ENCODE measurements around the gene COPZ2. TPM values are rescaled to one million over a fixed set of nuclear protein-coding genes. Genes with fewer than 3 reads are reported as not detected.
"Not testable (repeated sequence)": the region's sequence is repeated elsewhere in the genome, so short reads cannot be mapped to it uniquely, and the experiment has no call there.

Gene COPZ2
- total and polyA plus RNA-seq, 5 experiments from 2014 or later, result 0.84 to 7.1 (median 1.6) TPM

DNA sequence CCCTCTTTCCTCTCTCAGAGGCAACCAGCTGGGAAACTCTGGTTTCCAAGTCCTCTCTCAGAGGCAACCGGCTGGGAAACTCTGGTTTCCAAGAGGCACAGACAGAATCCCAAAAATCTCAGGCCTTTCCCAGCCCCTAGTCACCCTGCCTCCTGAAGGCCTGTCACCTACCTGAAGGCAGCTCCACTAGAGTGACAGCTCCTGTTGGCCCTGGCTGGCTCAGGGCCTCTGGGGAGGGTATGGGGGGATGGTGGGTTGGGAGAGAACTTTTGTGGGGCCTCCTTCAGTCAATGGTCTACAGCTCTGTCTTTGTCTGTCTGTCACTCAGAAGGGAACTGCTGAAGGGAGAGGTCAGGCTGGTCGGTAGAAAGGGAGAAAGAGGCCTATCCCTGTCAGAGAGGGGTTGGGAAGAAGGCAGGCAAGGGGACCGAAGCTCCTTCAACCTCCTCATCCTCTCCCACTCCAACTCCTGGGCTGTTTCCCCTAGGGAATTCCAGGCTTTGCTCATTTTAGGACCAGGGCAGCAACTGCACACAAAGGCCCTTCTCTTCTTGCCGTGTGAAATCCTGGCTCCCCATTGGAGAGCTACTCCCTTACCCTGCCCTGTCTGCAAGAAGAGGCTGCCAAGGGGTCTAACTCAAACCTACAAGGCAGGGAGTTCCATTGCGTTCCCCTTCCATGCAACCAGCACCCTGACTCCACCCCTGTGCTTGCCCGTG is 23.6 kb downstream of the COPZ2 start:
- DNase-seq (no peak), ATAC-seq (no peak)
- POLR2A ChIA-PET, result interaction anchor here (0.5 kb wide), 1 partner anchor 8 kb away, joined by 3 read pairs; no protein-coding TSS in a partner anchor
- H3K9me3 Mint-ChIP-seq, result no peaks in the 10 kb centered on the region
- H3K4me1 Mint-ChIP-seq, result peaks cover 10 to 26% (median 22%) of the 10 kb centered on the region in 4 donors
- no peaks in the 10 kb centered on the region for H3K36me3 Mint-ChIP-seq
- H3K4me3 Mint-ChIP-seq, result no peak overlapping the region
- no peak overlapping the region for H3K27ac Mint-ChIP-seq
- peaks cover 26 to 54% (median 38%) of the 10 kb centered on the region in 5 donors for H3K27me3 Mint-ChIP-seq

DNA sequence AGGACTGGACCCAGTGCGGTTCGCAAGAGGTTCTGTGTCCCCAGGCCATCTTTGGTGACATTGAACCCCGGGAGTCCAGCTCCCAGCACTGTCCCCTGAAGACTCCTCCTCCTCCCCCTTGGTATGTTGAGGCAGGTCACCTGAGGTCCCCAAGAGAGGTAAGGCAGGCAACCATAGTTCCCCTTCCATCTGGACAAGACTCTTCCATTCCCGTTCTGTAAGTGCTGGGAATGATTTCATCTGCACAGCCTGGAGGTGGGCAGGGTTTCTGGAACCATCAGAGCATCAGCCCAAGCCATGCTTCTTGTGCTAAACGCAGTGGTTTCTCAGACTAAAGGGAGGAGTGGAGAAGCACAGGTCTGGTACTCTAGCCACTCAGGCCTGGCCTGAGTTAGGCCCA is 24.9 kb downstream of the COPZ2 start:
- Mint-ChIP-seq H3K36me3 (no peaks in the 10 kb centered on the region), H3K4me3 (peak overlapping the region; percentile 43 to 90 (median 71)), H3K27me3 (peaks cover 29 to 56% (median 40%) of the 10 kb centered on the region in 5 donors), H3K27ac (no peak overlapping the region), H3K4me1 (peaks cover 10 to 21% (median 16%) of the 10 kb centered on the region in 4 donors), H3K9me3 (no peaks in the 10 kb centered on the region)
- ATAC-seq (no peak), DNase-seq (no peak)
- POLR2A ChIA-PET, result interaction anchor here (0.6 kb wide), 1 partner anchor 100 kb away, joined by 5 read pairs; no protein-coding TSS in a partner anchor

GRCh38 chr17:48012151-48012520 is 25.5 kb downstream of the COPZ2 start:
- Mint-ChIP-seq H3K4me1 (peaks cover 10 to 16% (median 12%) of the 10 kb centered on the region in 4 donors), H3K9me3 (no peaks in the 10 kb centered on the region), H3K4me3 (peak overlapping the region; percentile 70 to 94 (median 86)), H3K36me3 (no peaks in the 10 kb centered on the region), H3K27ac (peak overlapping the region in 3 of 10 donors; percentile 21 to 60 (median 47)), H3K27me3 (peaks cover 29 to 60% (median 42%) of the 10 kb centered on the region in 5 donors)
- peak; percentile 86 to 94 for ATAC-seq
- DNase-seq, result peak; percentile 46 to 82 (median 62)
- POLR2A ChIA-PET, result interaction anchor here (0.6 kb wide), 1 partner anchor 57 kb away, joined by 4 read pairs; no protein-coding TSS in a partner anchor

GRCh38 chr17:48011405-48012150 is 26.0 kb downstream of the COPZ2 start:
- POLR2A ChIA-PET, result interaction anchor here (0.6 kb wide), 1 partner anchor 56 kb away, joined by 4 read pairs; no protein-coding TSS in a partner anchor
- H3K9me3 Mint-ChIP-seq, result no peaks in the 10 kb centered on the region
- DNase-seq (peak in 9 of 10 donors; percentile 6 to 74 (median 38)), ATAC-seq (peak; percentile 65 to 78)
- peaks cover 33 to 64% (median 46%) of the 10 kb centered on the region in 5 donors for H3K27me3 Mint-ChIP-seq
- peak overlapping the region in 6 of 10 donors; percentile 13 to 60 (median 26) for H3K27ac Mint-ChIP-seq
- H3K4me3 Mint-ChIP-seq, result peak overlapping the region; percentile 70 to 94 (median 86)
- no peaks in the 10 kb centered on the region for H3K36me3 Mint-ChIP-seq
- peaks cover 10 to 16% (median 12%) of the 10 kb centered on the region in 4 donors for H3K4me1 Mint-ChIP-seq

DNA sequence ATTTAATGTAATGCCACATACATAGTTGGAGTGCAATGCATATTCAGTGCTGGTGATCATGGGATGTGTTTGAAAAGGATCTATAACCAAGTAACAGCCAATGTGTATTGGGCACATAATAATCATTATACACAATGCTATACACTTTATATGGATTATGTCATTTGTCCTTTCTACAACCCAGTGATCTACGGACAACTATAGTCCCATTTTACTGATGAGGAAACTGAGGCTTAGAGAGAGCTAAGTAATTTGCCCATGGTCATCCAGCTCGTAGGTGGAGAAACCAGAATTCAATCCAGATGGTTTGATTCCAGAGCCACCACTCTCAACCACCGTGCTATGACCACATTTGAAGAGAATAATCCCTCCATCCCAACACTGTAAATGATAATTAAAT is 27.4 kb downstream of the COPZ2 start:
- H3K27me3 Mint-ChIP-seq, result peaks cover 33 to 71% (median 47%) of the 10 kb centered on the region in 5 donors
- no peaks in the 10 kb centered on the region for H3K9me3 Mint-ChIP-seq
- no peaks in the 10 kb centered on the region for H3K36me3 Mint-ChIP-seq
- POLR2A ChIA-PET, result no interaction called here
- DNase-seq, result no peak
- H3K4me1 Mint-ChIP-seq, result peaks cover 10 to 16% (median 12%) of the 10 kb centered on the region in 4 donors
- no peak overlapping the region for H3K27ac Mint-ChIP-seq
- no peak for ATAC-seq
- no peak overlapping the region for H3K4me3 Mint-ChIP-seq

- DNase-seq, result no peak
- POLR2A ChIA-PET, result no interaction called here
- H3K4me1 Mint-ChIP-seq, result peaks cover 7 to 17% (median 11%) of the 10 kb centered on the region in 4 donors
- H3K36me3 Mint-ChIP-seq, result no peaks in the 10 kb centered on the region
- ATAC-seq, result no peak
- peaks cover 18 to 47% (median 34%) of the 10 kb centered on the region in 5 donors for H3K27me3 Mint-ChIP-seq
- H3K9me3 Mint-ChIP-seq, result no peaks in the 10 kb centered on the region
- H3K4me3 Mint-ChIP-seq, result no peak overlapping the region
- H3K27ac Mint-ChIP-seq, result peak overlapping the region in 1 of 10 donors; percentile 0
Measured at GRCh38 chr17:48006936-48007709, 30.5 kb downstream of the COPZ2 start.

- ATAC-seq (no peak), DNase-seq (no peak)
- no peak overlapping the region for H3K4me3 Mint-ChIP-seq
- H3K27ac Mint-ChIP-seq, result no peak overlapping the region
- H3K27me3 Mint-ChIP-seq, result peaks cover 9 to 32% (median 25%) of the 10 kb centered on the region in 5 donors
- H3K9me3 Mint-ChIP-seq, result no peaks in the 10 kb centered on the region
- POLR2A ChIA-PET, result no interaction called here
- no peaks in the 10 kb centered on the region for H3K36me3 Mint-ChIP-seq
- H3K4me1 Mint-ChIP-seq, result peaks cover 0 to 11% (median 0%) of the 10 kb centered on the region in 4 donors
Measured at GRCh38 chr17:48004983-48005382, 32.6 kb downstream of the COPZ2 start.

GRCh38 chr17:48003417-48004151 is 34.0 kb downstream of the COPZ2 start:
- ATAC-seq, result no peak
- DNase-seq, result no peak
- Mint-ChIP-seq H3K36me3 (no peaks in the 10 kb centered on the region), H3K4me3 (no peak overlapping the region), H3K27me3 (peaks cover 6 to 25% (median 18%) of the 10 kb centered on the region in 5 donors), H3K4me1 (peaks cover 0 to 17% (median 6%) of the 10 kb centered on the region in 4 donors), H3K9me3 (no peaks in the 10 kb centered on the region), H3K27ac (no peak overlapping the region)
- POLR2A ChIA-PET, result no interaction called here

- no peaks in the 10 kb centered on the region for H3K36me3 Mint-ChIP-seq
- DNase-seq (no peak), ATAC-seq (no peak)
- POLR2A ChIA-PET, result no interaction called here
- H3K27ac Mint-ChIP-seq, result peak overlapping the region in 1 of 10 donors; percentile 32
- no peaks in the 10 kb centered on the region for H3K9me3 Mint-ChIP-seq
- peaks cover 0 to 17% (median 6%) of the 10 kb centered on the region in 4 donors for H3K4me1 Mint-ChIP-seq
- H3K4me3 Mint-ChIP-seq, result no peak overlapping the region
- H3K27me3 Mint-ChIP-seq, result peaks cover 3 to 25% (median 16%) of the 10 kb centered on the region in 5 donors
Measured at GRCh38 chr17:48002916-48003416, 34.6 kb downstream of the COPZ2 start.

DNA sequence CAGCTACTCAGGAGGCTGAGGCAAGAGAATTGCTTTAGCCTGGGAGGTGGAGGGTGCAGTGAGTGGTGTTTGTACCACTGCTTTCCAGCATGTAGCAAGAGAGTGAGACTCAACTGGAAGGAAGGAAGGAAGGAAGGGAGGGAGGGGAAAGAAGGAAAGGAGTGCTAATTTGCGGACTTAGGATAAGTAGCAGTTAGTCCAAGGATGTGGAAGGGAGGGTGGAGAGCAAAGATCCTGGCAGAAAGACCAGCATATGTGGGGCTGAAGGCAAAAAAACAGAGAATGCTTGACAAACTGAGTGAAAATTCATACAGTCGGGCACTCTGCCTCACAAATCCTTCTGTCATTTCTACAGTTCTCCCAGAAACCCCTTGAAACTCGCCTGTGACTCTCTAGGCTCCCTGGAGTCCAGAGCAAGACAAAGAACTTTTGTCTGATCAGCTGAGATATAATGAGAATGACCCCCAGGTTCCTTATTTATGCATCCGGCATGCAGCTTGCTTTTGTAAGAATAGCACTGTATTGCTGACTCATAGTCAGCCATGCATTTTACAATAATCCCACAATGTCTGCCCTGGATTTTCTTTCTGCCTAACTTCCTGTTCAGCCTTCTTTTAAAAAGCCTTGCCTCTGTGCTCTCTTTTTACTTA is 35.2 kb downstream of the COPZ2 start:
- POLR2A ChIA-PET, result no interaction called here
- peaks cover 3 to 22% (median 15%) of the 10 kb centered on the region in 5 donors for H3K27me3 Mint-ChIP-seq
- no peaks in the 10 kb centered on the region for H3K36me3 Mint-ChIP-seq
- no peaks in the 10 kb centered on the region for H3K9me3 Mint-ChIP-seq
- ATAC-seq (no peak), DNase-seq (no peak)
- peak overlapping the region in 1 of 10 donors; percentile 32 for H3K27ac Mint-ChIP-seq
- peaks cover 0 to 17% (median 6%) of the 10 kb centered on the region in 4 donors for H3K4me1 Mint-ChIP-seq
- no peak overlapping the region for H3K4me3 Mint-ChIP-seq

DNA sequence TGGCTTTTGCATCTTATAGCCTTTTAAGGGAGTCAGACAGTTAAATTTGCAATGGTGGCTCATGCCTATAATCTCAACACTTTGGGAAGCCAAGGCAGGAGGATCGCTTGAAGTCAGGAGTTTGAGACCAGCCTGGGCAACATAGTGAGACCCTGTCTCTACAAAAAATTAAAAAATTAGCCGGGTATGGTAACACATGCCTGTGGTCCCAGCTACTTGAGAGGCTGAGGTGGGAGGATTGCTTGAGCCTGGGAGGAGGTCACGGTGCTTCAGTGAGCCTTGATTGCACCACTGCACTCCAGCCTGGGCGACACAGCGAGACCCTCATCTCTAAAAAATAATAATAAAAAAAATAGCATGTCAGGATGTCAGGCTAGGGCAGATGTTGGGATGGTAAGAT is 35.9 kb downstream of the COPZ2 start:
- H3K9me3 Mint-ChIP-seq, DNase-seq, POLR2A ChIA-PET, H3K4me3 Mint-ChIP-seq, H3K27ac Mint-ChIP-seq, H3K36me3 Mint-ChIP-seq, ATAC-seq: not testable (repeated sequence)
- peaks cover 0 to 17% (median 6%) of the 10 kb centered on the region in 4 donors for H3K4me1 Mint-ChIP-seq
- peaks cover 0 to 15% (median 10%) of the 10 kb centered on the region in 5 donors for H3K27me3 Mint-ChIP-seq

Measured in naive thymus-derived CD8-positive, alpha-beta T cell (primary cell).